Activated CD4-positive, alpha-beta T cell treated with anti-CD3 and anti-CD28 coated beads, Interleukin-2, amount 50 U/mL, for 1 hour (primary cell): ENCODE data around the gene ANKS6.
A peak's percentile ranks its signal among the peaks of the same experiment; 100 is the strongest.

ENCODE experiments used
- DNase-seq: peaks from one replicate; pipeline ENCODE4 v3.0.0-alpha.2; 2020

Gene ANKS6

DNA sequence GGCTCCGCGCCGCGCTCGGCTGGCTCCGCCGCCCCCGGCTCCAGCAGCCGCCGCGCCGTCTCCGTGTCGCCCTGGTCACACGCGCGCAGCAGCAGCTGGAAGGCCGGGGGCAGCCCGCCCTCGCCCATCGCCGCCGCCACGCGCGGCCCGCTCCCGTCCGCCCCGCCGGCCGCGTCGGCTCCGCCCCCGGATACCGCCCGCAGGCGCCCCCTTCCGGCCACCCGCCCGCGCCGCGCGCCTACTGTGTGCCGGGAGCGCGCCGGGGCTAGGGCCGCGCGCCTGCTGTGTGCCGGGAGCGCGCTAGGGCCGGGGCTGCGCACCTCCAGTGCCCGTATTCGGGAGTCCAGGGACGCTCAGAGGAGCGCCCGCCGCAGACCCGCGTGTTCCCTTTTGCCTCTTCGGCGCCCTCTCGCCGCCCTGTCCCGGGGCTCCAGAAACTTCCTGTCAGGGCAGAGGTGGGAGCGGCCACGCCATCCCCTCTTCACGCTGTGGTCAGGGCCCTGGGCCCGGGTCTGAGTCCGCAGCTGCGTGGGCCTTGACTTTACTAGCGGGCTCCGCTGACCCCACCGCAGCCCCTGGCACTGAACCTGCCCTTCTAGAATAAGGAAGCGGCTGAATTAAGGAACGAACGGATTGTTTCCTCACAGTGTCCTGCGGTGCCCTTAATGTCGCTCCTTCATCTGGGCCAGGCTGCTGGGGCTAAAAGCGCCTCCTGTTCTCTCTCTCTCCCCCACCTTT, at the start of gene ANKS6:
TSS of gene ANKS6 (minus strand) at position 192 of the 738 bp plus-strand sequence. CDS start at position 128, 64 bp downstream.
- DNase-seq: peak; percentile 80

DNA sequence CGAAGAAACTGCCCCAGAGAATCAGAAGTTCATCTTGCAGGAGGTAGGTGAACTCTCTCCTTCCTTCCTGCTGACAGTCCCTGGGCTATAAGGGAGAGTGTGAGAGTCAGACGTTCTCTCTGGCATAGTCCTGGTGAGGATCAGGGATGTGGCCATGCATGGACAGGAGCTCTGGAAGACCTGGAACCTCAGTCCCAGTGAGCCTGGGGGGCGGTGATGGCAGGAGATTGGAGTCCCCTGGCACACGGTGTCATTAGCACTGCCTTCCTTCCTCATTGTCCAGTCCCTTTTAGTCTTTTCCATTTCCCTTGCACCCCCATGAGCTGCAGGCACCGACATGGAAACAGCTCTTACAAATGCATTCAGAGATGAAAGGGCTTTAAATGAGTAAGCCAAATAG, 49.7 kb upstream of the ANKS6 start:
- DNase-seq: no peak

DNA sequence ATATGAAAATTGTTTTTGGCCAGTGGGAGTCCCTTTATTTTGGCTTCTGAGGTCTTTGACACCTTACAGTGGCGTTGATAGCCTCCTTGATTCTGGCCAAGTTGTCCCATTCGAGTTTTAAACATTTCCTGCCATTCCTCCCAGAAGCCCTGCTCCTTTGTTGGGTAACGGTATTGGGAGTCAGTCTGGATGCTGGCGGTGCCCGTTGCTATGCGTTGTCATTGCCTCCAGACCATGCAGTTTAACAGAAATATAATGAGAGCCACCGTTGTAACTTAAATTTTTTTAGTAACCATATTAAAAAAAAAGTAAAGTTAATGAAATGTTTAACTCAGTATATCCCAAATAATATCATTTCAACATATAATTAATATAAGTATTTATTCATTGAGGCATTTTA, 46.2 kb upstream of the ANKS6 start:
- no peak for DNase-seq

DNA sequence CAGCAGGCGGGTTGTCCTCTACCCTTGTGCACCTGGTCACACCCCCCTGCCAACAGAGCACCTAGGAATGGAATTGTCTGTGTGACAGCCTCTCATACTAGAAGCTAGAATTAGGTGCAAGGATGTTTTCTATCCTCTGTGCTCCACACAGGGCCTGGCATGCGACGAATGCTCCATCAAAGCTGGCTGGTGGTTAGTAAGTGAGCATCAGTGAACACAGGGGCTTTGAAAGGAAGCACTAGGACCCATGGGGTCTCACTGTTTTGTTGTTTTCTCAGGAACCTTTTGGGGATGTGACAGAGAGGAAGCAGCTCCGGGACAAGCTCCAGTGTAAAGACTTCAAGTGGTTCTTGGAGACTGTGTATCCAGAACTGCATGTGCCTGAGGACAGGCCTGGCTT, 43.4 kb upstream of the ANKS6 start:
- DNase-seq: no peak

DNA sequence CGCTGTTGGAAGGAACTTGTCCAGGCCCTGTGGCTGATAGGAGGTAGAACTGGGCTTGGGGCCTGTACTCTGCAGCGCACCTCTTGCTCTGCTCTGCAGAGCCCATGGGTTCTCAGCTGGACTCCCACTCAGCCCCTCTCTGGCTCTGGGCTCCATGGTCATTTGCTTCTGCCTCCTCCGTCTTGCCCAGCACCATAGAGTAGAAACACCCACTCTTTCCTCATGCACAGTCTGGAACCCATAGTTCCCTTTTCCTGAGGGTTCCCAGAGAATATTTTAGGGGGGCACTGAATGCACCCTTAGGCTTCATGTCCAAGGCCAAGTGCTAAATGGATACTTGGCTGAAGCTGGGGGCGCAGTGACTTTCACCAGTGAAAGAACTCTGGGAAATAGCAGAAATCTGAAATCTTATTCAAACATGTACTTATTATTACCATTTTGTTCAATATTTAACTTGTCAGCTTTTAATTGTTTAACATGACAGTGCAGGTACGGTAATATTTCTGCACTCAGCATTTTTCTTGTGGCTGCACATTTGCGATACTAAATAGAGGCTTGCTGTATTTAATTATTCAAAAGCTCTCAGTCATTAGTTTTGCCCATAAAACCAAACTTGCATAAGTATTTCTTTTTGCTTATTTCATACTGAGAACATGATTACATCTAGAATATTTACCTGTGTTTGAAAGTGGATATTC, 42.7 kb upstream of the ANKS6 start:
- no peak for DNase-seq

DNA sequence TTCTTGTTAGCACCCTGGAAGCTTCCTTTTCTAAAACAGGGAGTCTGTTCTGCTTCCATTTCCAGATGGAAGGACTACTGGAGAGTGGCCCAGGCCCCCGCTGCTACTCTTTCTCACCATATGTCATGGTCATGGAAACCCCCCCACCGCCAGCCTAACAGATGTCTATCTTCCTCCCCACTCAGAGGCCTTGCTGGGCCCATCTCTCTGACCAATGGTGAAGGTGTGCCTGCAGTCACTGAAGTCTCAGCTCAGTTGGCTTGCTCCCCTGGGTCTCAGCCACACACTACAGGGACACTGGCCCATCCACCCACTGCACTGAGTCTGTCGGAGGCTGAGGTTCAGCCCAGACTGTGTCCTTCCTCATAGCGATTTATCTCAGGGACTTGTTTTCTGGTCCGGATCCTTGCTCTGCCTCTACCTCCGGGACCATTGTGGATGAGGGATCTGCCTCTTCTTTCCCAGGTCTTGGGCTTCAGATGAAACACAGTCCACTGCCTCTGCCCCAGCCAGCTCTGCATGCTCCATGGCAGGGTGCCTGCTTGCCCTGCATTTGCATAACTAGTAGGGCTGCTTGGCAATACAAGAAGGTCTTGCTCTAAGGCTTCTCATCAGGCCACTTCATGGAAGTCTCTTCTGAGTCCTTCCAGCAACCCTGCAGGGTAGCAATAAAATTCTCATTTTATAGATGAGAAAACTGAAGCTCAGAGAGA, 42.0 kb upstream of the ANKS6 start:
- no peak for DNase-seq

DNA sequence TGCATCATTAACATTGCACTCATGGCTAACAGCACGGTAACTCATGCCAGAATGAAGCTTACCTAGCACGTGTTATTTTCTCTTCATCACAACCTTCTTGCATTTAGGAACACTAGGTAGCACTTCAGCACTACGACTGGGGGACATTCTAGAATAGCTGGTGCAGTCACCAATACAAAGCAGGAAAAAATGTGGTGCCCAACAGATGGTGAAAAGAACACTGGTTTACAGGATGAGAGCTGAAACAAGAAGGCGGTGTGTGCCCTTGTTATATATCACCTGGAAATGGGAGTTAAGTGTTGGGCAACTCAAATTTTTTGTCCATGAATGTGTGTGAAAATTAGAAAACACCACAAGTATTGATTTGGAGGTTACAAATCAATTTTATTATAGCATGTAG, 41.2 kb upstream of the ANKS6 start:
- DNase-seq: no peak

DNA sequence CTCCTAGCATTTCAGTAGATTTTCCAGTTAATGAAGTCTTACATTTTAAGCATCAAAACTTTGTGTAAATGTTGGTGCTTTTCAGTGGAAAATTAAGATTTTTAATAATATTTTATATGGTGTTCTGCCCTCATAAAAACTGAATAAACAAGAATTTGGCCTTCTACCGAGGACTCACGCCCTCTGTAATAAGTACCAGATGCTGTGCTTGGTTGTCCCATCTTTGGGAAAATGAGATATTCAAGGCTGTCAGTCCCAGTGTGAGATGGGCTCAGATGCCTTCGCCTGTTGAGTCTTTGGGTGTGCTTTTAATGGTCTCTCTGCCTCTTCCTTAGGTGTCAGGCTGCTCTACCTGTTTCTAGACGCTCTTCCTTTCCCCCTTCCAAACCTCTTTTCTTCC, 39.9 kb upstream of the ANKS6 start:
- DNase-seq: no peak

DNA sequence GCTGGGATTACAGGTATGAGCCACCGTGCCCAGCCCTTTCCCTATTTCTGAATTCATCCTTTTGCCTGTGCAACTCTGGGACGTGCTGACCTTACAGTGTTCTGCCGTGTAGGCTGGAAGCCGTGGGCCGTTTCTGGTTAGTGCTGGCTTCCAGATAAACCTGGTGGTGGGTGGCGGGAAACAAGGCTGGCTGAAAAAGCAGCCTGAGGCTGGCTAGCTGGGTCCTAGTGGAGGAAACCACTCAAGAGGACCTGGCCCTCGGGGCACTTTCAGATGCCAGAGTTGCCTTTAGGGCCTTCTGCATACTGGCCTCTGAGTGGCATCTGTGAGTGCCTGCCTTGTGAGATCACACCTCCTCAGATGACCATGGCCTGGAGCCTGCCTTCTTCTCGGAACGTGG, 38.0 kb upstream of the ANKS6 start:
- DNase-seq: no peak

DNA sequence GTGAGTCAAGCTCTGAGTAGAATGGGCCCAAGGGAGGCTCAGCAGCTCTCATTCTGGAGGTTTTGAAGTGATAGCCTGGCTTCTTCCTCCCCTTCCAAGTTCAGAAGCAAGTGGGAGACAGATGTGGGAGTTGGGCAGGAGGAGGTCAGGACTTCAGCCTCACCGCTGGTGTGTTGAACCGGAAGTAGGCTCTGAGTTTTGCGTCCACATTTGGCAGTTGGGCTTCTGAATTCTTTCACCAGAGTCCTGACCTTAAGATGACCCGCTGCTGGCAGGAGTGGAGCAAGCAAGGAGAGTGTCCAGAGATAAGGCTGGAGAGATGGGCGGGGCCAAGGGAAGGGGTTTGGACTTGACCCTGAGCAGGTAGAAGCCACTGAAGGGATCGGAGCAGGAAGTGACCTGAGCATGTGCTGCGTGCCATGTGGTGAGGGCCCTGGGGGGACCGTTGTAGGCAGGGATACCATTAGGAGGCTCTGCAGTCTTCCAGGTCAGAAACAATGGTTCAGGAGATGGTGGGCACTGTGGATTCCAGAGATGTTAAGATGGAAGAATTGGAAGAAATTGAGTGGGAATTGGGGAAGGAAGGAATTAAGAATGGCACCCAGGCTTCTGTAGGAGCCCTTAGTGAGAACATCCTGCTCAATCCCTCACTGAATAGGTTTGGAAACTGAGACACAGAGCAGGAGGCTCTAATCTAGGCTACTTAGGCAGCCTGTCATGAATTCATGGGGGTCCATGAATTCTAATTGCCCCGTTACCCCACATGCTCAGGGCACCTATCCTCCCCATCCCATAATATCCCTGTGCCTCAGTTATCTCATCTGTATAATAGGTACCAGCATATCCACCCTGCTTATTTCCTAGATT, 37.0 kb upstream of the ANKS6 start:
- DNase-seq: no peak

DNA sequence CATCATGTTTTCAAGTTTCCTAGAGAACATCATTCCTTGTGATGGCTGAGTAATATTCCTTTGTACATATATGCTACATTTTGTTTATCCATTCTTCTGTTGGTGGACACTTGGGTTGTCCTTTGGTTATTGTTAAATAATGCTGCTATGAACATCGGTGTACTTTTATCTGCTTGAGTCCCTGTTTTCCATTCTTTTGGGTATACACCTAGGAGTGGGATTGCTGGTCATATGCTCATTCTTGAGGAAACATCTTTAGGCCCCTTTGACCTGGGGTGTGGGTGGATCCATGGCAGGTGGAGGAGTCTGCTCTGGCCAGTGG, 36.4 kb upstream of the ANKS6 start:
- DNase-seq: no peak

DNA sequence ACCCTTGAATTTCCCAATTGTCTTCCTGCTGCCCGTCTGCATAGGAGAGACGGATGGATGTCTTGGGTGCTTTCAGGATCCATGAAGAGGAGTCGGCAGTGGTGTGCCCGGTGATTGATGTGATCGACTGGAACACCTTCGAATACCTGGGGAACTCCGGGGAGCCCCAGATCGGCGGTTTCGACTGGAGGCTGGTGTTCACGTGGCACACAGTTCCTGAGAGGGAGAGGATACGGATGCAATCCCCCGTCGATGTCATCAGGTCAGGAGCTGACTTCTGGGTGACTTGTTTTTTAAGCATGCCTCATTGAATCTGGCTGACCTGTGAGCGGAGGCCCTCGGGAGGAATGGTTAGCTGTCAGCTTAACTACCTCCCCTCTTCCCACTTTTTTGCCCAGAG, 35.3 kb upstream of the ANKS6 start:
- no peak for DNase-seq

DNA sequence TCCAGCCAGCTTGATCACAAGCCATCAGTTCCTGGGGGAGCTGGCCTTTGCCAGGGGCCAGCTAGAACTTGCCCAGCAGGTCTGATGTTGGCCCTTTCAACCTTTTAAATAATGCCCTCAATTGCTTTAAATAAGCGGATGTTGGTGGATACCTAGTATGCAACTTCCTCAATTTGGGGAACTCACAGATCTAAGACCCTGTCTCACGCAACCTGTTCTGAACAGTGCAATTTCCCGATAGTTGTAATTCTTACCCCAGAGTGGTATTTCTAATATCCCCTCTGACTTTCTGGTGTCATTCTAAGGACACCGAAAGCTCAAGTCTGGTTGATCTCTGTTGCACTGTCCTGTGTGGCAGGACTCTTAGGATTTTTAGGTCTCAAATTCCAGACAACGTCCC, 34.2 kb upstream of the ANKS6 start:
- DNase-seq: no peak

DNA sequence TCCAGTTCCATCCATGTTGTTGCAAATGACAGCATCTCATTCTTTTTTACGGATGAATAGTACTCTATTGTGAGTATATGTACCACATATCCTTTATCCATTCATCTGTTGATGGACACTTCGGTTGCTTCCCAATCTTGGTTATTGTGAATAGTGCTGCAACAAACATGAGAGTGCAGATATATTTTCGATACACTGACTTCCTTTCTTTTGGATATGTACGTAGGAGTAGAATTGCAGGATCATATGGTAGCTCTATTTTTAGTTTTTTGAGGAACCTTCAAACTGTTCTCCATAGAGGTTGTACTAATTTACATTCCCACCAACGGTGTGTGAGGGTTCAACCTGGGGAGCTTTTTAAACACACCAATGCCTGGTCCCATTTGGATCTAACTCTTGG, 33.4 kb upstream of the ANKS6 start:
- DNase-seq: no peak

DNA sequence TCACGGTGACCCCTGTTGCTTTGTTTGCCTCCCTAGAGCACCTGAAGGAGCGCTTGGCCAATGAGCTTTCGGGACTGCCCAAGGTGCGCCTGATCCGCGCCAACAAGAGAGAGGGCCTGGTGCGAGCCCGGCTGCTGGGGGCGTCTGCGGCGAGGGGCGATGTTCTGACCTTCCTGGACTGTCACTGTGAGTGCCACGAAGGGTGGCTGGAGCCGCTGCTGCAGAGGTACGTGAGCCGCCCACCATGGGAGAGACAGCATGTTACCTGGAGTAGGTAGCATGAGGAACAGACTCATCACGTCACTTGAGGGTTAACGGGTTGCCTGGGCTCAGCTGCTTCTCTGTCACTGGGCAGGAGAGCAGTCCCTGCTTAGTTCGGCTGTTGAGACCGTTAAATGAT, 30.4 kb upstream of the ANKS6 start:
- DNase-seq: no peak

DNA sequence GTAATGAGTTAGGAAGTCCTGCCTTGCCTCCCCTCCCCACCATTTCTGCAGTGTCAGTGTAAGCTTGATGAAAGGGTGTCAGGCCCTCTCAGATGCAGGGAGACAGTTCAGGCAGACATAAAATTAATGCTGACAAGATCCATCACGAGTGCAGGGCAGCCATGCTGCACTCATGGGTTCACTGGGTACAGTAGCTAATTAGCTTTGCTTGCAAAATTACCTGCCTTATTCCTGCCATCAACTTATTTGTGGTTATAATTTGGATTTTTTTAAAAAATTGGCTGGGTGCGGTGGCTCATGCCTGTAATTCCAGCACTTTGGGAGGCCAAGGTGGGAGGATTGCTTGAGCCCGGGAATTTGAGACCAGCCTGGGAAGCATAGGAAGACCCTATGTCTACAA, 29.1 kb upstream of the ANKS6 start:
- no peak for DNase-seq

DNA sequence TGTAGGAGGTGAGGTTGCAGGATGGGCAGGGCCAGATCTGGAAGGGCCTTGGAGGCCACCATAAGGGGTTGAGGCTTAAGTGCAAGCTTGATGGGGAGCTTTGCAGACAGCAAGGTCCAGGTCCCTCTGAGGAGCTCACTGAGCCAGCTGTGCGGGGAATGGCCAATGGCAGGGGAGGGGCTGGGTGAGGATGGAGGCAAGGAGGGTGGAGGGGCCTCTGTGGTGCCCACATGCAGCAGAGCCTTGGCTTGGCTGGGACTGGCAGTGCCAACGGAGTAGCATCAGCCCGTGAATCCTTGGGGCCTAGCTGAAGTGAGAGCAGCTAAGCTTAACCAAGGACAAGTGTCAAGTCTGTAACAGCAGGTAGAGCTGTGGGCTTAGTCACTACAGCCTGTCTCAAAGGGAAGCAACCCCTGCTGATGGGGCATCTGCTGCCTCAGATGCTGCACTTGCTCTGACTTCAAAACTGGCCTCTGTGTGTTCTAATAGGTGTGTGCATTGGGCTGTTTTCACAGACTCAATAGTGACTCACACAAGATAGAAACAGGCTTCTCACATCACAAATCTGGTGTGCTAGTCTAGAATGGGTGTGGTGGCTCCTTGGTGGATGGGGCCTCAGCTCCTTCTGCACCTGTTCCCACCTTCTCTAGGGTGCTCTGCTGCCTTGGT, 27.4 kb upstream of the ANKS6 start:
- DNase-seq: no peak

DNA sequence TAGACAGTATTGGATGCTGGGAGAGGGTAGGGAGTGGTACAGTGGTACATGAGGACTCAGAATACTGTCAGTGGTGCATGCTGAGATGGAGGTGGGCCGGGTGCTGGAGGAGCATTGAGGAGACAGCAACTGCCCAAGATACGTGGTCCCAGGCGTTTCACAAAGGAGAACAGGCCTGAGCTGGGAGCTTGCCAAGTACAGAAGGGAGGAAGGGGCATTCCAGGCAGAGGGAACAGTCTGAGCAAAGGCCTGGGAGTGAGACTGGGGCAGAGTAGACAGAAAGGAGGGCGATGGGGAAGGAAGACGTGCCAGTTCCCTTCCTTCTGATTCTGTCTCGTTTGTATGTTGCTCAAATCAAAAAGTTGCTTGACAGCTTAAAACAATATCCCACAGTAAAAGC, 26.3 kb upstream of the ANKS6 start:
- DNase-seq: no peak

DNA sequence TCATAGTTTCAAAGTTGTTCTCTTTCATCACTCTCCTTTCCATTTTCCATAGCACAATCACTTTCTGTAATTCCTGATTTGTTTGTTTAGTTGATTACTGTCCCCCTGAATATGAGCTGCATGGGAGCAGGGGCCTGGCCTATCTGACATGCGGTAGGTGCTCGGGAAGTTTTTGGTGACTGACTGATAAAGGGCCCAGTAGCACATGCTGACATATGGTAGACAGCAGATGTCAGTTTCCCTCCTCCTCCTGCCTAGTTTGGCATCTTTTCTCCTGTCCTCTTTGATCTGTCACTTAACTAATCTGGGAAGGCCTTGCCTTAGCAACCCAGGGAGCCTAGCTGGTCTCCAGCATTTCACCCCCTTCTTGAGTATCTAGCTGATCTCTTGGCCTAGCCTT, 25.5 kb upstream of the ANKS6 start:
- DNase-seq: no peak

DNA sequence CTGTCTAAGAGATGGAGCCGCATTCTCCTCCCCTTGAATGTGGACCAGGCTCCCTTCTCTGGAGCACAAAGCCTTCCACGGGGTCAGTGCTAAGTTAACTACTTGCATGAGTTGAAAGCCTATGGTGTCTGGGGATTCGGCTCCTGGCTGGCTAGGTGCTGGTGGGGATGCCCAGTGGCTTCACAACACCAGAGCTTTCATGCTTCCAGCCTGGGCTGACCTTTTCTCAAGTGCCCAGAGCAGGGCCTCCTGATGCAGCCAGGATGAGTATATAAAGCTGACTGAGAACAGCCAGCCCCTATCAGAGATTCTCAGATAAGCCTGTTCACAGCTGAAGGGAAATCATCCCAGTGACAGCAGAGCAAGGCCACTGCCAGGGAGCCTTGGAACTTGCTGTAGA, 22.9 kb upstream of the ANKS6 start:
- no peak for DNase-seq

DNA sequence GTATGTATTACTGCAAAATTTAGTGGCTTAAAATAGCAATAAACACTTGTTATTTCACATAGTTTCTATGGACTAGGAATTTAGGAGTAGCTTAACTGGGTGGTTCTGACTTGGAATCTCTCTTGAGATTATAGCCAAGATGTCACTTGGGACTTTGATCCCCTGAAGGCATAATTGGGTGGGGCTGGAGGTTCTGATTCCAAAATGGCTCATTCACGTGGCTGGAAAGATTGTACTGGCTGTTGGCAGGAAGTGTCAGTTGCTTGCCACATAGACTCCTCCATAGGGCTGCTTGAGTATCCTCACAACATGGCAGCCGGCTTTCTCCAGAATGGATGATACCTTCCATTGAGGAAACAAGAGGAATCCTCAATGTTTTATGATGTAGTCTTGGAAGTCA, 22.4 kb upstream of the ANKS6 start:
- no peak for DNase-seq

DNA sequence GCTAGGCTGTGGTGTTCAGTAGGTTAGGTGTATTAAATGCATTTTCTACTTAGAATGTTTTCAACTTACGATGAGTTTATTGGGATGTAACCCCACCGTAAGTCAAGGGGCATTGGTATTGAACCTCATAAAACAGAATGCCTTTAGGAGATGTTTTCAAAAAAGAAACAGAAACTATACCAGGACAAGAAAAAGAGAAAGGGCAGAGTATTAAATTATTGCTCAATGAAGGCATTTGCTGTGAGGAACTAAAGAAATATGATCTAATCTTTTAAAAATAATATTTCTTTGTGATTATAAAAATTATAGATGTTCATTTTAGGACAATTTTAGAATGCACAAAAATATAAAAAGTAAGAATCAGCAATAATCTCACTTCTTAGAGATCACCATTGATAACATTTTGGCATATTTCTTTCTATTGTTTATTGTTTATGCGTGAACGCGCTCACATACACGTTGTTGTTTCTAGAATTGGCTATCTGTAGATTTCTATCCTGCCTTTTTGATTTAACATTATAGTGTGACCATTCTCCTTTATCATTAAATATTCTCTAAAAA, 19.1 kb upstream of the ANKS6 start:
- no peak for DNase-seq
